Medulla oblongata (tissue), 1 donor: ENCODE measurements around the gene SAMD4A.
"Not testable (repeated sequence)": the region's sequence is repeated elsewhere in the genome, so short reads cannot be mapped to it uniquely, and the experiment has no call there.

Experiments
- DNase-seq: peaks from one replicate; pipeline ENCODE4 v3.0.0-alpha.2; 2015; ENCODE audit errors: extremely low spot score

The SAMD4A gene

GRCh38 chr14:54730156-54730961, 163.4 kb downstream of the SAMD4A start:
- DNase-seq, result peak; percentile 72

DNA sequence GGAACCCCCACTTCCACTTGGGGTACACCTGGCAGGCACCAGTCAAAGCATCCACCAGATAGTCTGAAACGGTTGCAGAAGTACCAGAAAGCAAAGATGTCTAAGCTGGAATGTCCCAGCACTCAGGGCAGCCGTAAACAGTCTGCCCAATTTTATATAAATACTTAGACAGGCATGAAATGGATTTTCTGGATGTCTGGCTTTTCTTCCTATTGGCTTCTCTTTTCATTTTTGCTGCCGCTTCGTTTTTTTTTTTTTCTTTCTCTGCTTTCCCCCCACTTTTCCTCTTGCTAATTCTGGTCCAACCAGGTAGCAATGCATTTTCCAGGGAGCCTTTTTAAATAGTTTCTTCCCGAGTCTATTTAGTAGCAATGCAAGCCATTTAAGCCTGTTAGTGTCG, 168.0 kb downstream of the SAMD4A start:
- DNase-seq, result no peak

DNA sequence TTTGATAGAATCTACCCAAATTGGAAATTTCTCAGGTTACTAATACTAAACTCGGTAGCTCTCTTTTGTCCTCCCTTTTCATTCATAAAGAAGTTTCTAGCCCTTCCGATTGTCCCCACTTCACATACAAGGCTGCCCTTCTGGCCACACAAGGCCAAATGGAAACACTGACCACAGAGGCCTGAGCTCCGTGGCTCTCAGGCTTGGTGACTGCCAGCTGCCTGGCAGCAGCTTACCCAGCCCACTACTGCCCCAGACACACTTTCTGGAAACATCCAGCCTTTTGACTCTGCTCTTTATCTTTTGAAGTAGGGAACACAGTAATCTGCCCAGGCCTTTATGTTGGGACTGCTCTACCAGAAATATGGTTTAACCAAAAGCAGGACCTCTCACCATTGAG, 168.5 kb downstream of the SAMD4A start:
- peak; percentile 65 for DNase-seq

DNA sequence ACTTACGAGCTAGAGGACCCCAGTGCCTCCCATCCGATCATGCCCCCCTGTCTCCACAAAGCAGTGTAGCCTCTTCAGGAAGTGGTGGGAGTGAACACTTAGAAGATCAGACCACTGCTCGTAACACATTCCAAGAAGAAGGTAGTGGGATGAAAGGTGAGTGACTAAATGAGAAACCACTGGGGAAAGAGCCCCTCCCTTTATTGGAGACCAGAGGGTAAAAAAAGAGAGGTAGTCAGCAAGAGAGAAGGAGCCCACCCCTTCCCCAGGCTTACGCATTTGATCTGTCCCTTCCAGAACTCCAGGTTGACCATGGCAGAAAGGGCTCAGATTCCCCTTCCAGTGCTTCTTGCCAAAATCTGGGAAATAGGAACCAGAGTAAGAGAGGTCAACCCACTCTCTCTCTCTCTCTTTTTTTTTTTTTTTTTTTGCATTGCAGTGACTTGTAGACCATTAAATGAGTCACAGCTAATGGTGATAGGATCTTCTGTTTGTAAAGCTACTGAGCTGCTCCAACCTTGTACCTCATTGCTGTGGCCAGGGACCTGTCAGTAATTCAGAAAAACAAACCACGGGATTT, 170.3 kb downstream of the SAMD4A start:
- no peak for DNase-seq

DNA sequence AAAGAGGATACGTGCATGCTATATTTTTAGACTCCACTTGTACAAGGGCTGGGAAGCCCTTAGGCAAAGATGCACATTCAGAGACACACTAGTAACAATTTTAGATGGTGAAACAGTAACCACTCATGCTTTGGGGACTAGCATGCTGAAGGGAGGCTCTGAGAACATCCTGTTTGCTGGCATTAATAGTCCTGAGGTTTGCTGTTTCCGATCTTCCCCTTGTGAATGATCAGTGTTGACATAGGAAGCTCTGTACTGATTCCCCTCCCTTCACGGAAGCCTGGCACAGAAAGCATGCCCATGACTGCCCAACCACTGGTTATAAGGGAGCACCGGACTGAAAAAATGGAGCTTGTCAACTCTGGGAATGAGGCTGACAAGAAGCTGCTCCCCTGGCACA, 171.1 kb downstream of the SAMD4A start:
- DNase-seq, result peak; percentile 56

- DNase-seq, result no peak
Measured at GRCh38 chr14:54739514-54739913, 172.6 kb downstream of the SAMD4A start.

DNA sequence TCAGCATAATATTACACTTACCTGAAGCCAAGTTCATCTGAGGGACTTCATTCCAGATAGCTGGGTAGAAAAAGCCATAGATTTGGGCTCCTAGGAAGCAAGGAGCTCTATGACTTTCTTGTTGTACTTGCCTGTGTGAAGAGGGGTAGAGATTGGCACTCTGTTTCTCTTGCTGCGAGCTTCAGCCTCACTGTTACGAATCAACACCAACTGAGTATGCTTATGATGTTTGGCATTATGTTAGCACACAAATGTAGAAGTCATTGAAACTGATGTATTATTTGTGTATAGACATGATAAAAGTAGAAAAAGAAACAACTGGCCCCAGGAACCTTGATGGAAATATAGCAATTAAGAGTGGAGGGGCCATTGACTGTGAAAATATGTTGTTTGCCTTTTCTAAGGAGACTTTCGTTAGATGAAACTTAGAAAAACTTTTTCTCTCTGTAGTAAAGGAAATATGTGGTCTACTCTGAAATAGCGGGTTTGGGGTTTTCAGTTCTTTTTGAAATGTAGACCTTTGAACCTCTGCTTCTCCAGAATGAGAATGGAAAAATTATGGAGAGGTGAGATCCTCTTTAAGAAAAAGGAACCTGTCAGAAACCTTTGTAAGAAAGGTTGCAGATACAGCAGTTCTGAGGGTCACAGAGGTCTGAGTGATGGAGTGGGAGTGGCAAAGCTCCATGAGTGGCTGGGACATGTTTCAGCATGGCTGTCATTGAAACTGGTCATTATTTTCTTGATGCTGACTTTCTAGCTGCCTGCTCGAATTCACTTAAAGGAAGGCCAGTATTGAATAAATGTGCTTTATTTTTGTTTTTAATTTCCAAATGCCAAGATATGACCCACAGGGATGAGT, 175.8 kb downstream of the SAMD4A start:
- no peak for DNase-seq

DNA sequence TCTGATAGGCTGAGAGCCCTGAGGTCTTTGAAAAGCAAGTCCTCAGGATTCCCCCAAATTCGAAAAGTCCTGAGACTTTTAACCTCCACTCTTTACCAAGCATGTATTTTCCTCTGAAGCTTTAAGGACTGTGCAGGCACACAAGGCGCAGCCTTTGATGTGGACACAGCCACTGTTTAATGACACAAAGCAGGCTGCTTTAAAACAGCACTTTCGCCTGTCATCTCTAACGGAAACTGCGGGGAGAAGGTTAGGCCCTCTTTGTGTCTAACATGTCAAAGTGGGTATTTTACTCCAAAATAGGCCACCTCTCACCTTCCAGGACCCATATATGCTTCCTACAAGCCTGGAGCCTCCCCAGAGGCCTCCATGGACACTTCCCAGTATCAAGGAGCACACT, 176.5 kb downstream of the SAMD4A start:
- no peak for DNase-seq

GRCh38 chr14:54746019-54746418, 179.1 kb downstream of the SAMD4A start:
- DNase-seq, result peak; percentile 49

DNA sequence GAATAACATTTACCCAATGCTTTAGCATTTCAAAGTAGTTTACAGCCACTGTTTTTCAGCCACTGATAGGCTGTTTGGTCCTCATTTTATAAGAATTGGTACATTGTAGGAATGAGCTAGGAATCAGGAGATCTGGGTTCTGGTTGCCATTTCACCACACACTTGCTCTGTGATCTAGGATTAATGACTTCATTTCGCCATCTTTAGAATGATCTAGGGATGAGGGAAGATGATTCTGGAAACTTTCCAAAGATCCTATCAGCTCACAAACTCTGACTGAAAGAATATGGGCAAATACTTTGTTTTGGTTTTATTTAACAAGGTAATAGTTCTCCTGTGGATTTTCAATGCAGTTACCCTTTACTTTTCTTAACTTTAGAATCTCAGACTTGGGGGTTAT, 180.7 kb downstream of the SAMD4A start:
- no peak for DNase-seq

DNA sequence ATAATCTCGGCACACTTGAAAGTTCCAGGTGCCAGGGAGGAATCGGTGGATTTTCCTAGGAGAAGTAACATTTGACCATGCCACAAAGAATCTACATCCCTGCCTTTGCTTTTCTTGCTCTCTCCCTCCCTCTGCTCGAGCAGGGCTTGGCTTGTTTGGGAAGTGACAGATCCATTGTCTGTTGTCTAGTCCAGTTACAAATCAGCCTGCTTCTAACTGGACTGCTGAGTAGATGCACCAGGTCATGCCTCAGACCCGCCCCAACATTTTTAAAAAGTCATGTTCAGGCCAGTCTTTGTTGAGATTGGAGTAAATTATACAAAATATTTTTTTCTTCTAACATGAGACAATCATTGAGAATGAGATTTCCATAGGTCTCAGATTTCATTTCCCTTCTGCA, 182.3 kb downstream of the SAMD4A start:
- DNase-seq, result no peak

DNA sequence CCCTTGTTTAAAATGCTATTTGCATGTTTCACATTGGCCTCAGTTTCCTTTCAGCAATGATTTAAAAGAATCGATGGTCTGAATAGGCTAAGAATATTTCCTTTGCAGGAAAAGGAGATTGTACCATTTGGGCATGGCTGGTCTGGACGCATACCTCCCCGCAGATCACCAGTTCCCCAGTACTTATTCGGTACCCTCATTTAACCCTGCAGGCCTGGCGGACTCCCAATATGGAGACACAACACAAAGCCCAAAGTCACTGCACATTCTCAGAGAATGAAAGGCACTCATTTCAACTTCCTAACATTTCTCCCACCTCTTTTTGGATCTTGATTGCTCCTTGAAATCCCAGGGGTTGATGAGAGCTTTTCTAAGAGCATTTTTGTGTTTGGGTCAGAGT, 182.8 kb downstream of the SAMD4A start:
- DNase-seq, result peak; percentile 51

DNA sequence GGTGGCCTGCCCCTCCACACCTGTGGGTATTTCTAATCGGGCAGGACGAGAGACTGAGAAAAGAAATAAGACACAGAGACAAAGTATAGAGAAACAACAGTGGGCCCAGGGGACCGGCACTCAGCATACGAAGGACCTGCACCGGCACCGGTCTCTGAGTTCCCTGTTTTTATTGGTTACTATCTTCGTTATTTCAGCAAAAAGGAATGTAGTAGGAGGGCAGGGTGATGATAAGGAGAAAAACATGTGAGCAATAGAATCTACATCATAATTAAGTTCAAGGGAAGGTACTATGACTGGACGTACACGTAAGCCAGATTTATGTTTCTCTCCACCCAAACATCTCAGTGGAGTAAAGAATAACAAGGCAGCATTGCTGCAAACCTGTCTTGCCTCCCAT, 185.7 kb downstream of the SAMD4A start:
- not testable (repeated sequence) for DNase-seq

DNA sequence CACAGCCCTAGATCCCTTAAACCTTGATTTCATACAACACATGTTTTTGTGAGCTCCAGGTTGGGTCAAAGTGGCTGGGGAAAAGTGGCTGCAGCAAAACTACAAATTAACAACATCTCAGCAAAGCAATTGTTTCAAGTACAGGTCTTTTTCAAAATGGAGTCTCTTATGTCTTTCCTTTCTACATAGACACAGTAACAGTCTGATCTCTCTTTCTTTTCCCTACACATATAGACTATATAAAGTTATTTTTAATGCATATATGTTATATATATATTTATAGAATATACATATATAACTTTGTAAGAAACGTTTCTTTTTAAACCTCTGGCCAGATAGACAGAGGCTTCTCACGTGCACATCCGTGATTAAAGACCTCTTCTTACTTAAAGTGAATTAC, 186.5 kb downstream of the SAMD4A start:
- not testable (repeated sequence) for DNase-seq

- DNase-seq, result no peak
Measured at GRCh38 chr14:54754116-54754622, 187.2 kb downstream of the SAMD4A start.

DNA sequence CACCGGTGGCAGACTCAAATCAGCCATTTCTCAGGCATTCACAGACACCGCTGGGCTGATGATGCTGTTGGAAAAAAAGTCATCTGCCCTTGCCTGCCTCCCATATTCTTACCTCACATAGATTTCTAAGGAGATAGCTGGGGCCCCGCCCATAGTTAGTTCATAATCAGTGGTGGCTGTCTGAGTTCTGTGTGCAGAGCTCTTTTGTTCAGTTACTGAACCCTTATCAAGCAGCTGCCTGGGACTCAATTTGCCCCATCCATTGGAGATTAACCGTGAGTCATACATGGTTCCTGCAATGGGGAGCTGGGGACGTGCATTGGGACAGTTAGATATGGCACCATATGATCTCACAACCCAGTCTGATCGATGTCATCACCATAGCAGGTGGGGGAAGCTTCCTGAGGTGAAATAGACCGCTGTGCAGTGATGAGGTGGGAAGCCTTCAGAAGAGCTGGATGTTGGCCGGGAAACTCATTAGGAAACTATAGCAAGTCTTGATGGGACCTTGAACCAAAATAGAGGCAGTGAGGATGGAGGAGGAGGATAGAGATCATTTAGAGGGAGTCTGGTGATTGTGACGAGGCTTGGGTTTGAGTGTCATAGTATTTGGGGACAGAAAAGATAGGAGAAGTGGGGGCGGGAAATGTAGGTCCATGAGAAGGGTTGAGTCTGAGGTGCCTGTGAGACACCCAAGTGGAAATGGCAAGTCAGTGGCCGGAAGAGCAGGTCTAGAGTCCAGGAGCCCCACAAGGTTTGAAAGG, 187.9 kb downstream of the SAMD4A start:
- DNase-seq, result no peak

DNA sequence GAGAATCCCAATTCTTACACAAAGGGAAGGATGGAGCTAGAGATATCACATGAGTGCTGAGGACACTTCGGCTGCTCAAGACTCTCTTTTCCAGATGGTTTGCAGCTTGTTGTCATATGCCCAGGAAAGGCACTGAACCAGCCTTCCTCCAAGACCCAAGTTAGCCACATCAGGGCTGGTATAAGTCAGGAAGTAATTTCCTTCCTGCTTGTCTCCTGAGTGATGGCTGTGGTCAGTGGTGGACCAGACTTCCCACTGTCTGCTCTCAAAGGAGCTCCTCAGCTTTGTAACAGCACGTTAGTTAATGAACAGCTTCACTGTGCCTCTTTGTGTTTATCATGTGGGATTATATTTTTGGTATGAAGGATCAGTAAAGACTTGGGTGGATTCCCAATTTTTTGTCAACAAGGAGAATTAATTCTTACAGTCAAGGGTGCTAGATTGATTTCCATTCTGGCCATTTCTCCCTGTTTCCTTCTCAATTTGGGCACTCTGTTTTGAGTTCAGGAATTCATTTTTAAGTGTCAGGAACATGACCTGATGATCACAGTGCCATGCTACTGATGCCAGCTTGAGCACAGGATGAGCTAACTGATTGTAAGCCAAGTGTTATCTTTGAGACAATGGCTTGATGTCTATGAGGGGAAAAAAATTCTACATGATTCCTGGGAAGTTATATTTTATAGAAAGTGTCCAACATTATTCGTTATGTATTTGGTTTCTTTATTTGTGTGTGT, 189.9 kb downstream of the SAMD4A start:
- no peak for DNase-seq

GRCh38 chr14:54758041-54758440, 191.1 kb downstream of the SAMD4A start:
- no peak for DNase-seq

- no peak for DNase-seq
Measured at GRCh38 chr14:54759982-54760585, 193.2 kb downstream of the SAMD4A start.

DNA sequence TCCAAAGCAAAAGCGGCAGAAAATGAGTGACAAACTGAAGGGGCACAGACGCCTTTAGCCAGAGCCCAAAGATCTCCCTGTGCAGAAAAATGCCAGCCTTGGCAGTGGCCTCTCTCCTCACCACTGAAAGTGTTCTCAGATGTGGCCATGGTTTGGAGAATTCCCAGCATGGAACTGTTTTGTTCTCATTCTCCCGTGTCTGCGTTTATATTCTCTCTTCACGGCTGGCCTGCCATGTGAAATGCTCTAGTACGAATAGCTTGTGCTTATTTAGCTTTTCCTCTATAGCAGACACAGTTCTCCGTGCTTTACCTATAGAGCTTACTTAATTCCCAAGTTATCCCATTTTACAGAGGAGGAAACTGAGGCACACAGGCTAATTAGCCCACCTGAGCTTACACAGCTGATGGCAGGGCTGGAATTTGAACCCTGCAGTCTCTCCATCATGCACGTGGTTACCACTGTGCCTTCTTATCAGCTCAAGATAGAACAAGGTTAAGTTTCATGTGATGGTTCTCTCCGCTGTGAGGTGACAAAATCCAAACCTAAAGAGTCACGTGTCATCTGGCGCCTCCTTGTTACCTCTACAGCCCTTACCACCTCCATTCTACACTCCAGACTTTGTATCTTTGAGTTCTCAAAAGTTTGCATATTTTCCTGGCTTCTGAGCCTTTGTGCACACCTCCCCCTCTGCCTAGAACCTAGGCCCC, 194.1 kb downstream of the SAMD4A start:
- DNase-seq, result peak; percentile 45
